Activated naive CD4-positive, alpha-beta T cell treated with anti-CD3 and anti-CD28 coated beads, Interleukin-2, amount 10 ng/mL, durations not matched to agents 7 days and 5 days (primary cell): Measurements from ENCODE around the gene TNC.

Experiments
- CTCF ChIA-PET: fragments of 350-600 bp; sonication (Branson Sonifier 250); formaldehyde crosslinking; loops from one replicate; lab custom pipeline; 2021; ENCODE audit warnings: antibody characterized with exemption; lab: Charles Lee
- DNase-seq: peaks from one replicate; pipeline ENCODE4 v3.0.0-alpha.2; 2020
- H3K27ac Mint-ChIP-seq: one replicate; pipeline ENCODE4 v1.8.0; 2021; ENCODE audit warnings: mild to moderate bottlenecking, moderate library complexity, mixed read lengths
- H3K27me3 Mint-ChIP-seq: one replicate; pipeline ENCODE4 v1.8.0; 2021; ENCODE audit warnings: mild to moderate bottlenecking, mixed read lengths
- H3K36me3 Mint-ChIP-seq: one replicate; pipeline ENCODE4 v1.8.0; 2021; ENCODE audit warnings: mixed read lengths
- H3K4me1 Mint-ChIP-seq: one replicate; pipeline ENCODE4 v1.8.0; 2021; ENCODE audit warnings: mixed read lengths
- H3K4me3 Mint-ChIP-seq: one replicate; pipeline ENCODE4 v1.8.0; 2021; ENCODE audit warnings: mild to moderate bottlenecking, moderate library complexity, mixed read lengths
- H3K9me3 Mint-ChIP-seq: one replicate; pipeline ENCODE4 v1.8.0; 2021; ENCODE audit warnings: mixed read lengths

Gene TNC

GRCh38 chr9:115014438-115014837 is 103.5 kb downstream of the TNC start:
- CTCF ChIA-PET = interaction anchor here (0.6 to 8.8 kb wide), 29 partner anchors 9 to 422 kb away, joined by 3 to 128 read pairs (median 5); partner anchors contain the start of genes TEX48, TNFSF15 and TNFSF8
- H3K4me3 Mint-ChIP-seq = no peak overlapping the region
- peaks cover 4% of the 10 kb centered on the region for H3K36me3 Mint-ChIP-seq
- no peaks in the 10 kb centered on the region for H3K9me3 Mint-ChIP-seq
- DNase-seq = no peak
- peak overlapping the region; percentile 76 for H3K27ac Mint-ChIP-seq
- H3K4me1 Mint-ChIP-seq = peaks cover 41% of the 10 kb centered on the region
- peaks cover 13% of the 10 kb centered on the region for H3K27me3 Mint-ChIP-seq

DNA sequence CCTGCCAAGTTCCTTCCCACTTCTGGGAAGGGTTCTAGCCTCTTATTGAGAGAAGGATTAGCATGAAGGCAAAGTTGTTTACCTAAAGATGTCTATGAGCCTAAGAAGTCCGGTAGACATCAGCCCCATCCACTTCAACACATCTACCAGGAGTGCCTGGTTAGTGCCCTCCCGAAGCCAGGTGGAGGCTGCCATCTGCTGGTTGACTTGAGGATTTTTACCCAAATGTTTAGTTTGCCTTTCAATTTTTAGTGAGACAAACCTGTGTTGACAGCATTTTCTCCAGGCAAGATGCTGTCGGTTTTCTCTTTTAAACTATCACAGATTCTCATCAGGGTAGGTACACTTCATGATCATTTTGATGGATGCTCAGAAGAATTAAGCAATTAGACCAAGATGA is 104.0 kb downstream of the TNC start:
- Mint-ChIP-seq H3K36me3 (peaks cover 4% of the 10 kb centered on the region), H3K4me1 (peaks cover 46% of the 10 kb centered on the region), H3K27me3 (peaks cover 13% of the 10 kb centered on the region), H3K9me3 (no peaks in the 10 kb centered on the region), H3K27ac (peak overlapping the region; percentile 76), H3K4me3 (no peak overlapping the region)
- CTCF ChIA-PET = interaction anchor here (0.6 to 8.8 kb wide), 28 partner anchors 8 to 422 kb away, joined by 3 to 128 read pairs (median 5); partner anchors contain the start of genes TEX48, TNFSF15 and TNFSF8
- DNase-seq = peak; percentile 89

- H3K4me1 Mint-ChIP-seq = peaks cover 56% of the 10 kb centered on the region
- no peak for DNase-seq
- peaks cover 4% of the 10 kb centered on the region for H3K36me3 Mint-ChIP-seq
- H3K27me3 Mint-ChIP-seq = peaks cover 13% of the 10 kb centered on the region
- CTCF ChIA-PET = interaction anchor here (0.8 to 8.8 kb wide), 12 partner anchors 59 to 335 kb away, joined by 3 to 126 read pairs (median 4); partner anchors contain the start of gene TEX48
- H3K4me3 Mint-ChIP-seq = no peak overlapping the region
- H3K9me3 Mint-ChIP-seq = no peaks in the 10 kb centered on the region
- H3K27ac Mint-ChIP-seq = peak overlapping the region; percentile 30
Observed at GRCh38 chr9:115012486-115012885, 105.5 kb downstream of the TNC start.

- Mint-ChIP-seq H3K36me3 (peaks cover 4% of the 10 kb centered on the region), H3K4me3 (no peak overlapping the region), H3K9me3 (no peaks in the 10 kb centered on the region), H3K27ac (no peak overlapping the region), H3K4me1 (peaks cover 67% of the 10 kb centered on the region), H3K27me3 (peaks cover 5% of the 10 kb centered on the region)
- DNase-seq = no peak
- CTCF ChIA-PET = interaction anchor here (0.7 to 8.8 kb wide), 8 partner anchors 65 to 336 kb away, joined by 3 to 126 read pairs (median 10); partner anchors contain the start of gene TEX48
Observed at GRCh38 chr9:115010874-115011273, 107.1 kb downstream of the TNC start.

DNA sequence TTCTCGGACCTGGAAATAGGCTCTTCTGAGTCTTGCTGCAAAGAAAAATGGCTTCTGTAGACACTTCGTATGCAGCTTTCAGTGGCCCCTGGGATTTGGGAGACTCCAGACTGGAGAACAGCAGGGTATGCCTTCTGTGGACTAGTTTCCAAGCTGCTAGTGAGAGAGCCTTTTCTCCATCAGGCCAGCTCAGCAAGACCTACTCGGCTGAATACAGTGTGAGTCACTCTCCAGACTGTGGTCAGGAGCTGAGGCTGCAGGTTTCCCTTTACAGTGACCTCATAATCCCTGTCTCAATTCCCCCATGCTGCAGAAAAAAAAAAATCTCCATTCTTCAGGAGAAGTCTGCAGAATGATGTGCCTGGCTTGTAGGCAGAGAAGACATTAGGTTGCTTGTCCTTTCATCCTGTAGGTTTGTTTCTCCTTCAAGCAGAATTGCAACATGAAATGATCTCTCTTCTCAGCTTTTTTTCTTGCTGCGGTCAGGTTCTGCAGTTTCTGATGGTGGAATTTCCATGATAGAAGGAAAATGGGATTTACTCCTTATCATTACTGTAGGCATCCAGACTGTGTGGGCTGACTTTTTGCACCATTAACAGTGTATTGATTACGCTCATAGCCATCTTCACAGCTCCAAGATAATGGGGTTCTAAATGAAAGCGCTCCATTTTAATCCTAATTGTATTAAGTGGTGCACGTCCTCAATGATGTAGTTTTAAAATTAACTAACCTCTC is 109.3 kb downstream of the TNC start:
- Mint-ChIP-seq H3K36me3 (peaks cover 4% of the 10 kb centered on the region), H3K4me1 (peaks cover 61% of the 10 kb centered on the region), H3K27me3 (no peaks in the 10 kb centered on the region), H3K4me3 (no peak overlapping the region), H3K9me3 (no peaks in the 10 kb centered on the region), H3K27ac (no peak overlapping the region)
- CTCF ChIA-PET = interaction anchor here (1.3 to 8.8 kb wide), 7 partner anchors 19 to 603 kb away, joined by 3 to 126 read pairs (median 10); partner anchors contain the start of gene TEX48
- no peak for DNase-seq

DNA sequence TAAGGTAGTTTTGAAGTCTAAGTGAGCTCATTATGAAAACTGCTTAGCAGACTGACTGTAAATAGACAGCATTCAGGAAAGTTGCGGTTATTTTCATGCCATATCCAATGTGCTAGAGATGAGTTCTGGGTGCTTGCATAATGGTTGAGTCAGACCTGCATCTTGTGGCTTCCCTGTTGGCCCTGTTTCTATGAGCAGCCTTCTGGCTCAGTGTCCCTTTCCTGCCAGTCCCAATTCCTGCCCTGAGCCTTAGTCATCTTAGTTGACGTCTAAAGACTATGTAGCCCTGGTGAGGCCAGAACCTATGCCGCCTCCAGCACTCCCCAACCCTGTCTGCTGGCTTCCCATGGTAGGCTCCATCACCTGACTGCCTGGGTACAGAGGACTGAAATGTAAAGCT is 111.3 kb downstream of the TNC start:
- H3K27ac Mint-ChIP-seq = no peak overlapping the region
- H3K27me3 Mint-ChIP-seq = no peaks in the 10 kb centered on the region
- no peak for DNase-seq
- H3K9me3 Mint-ChIP-seq = no peaks in the 10 kb centered on the region
- peaks cover 46% of the 10 kb centered on the region for H3K4me1 Mint-ChIP-seq
- no peak overlapping the region for H3K4me3 Mint-ChIP-seq
- CTCF ChIA-PET = interaction anchor here (0.8 to 2.2 kb wide), 8 partner anchors 8 to 395 kb away, joined by 3 to 16 read pairs (median 4); partner anchors contain the start of gene TEX48
- H3K36me3 Mint-ChIP-seq = peaks cover 2% of the 10 kb centered on the region

GRCh38 chr9:115005322-115005721 is 112.6 kb downstream of the TNC start:
- DNase-seq = no peak
- H3K27me3 Mint-ChIP-seq = no peaks in the 10 kb centered on the region
- peaks cover 3% of the 10 kb centered on the region for H3K36me3 Mint-ChIP-seq
- H3K9me3 Mint-ChIP-seq = no peaks in the 10 kb centered on the region
- H3K4me3 Mint-ChIP-seq = no peak overlapping the region
- H3K27ac Mint-ChIP-seq = no peak overlapping the region
- CTCF ChIA-PET = interaction anchor here (1.0 to 2.2 kb wide), 4 partner anchors 10 to 324 kb away, joined by 3 to 16 read pairs (median 8); partner anchors contain the start of gene TEX48
- peaks cover 39% of the 10 kb centered on the region for H3K4me1 Mint-ChIP-seq

- Mint-ChIP-seq H3K4me3 (no peak overlapping the region), H3K4me1 (peaks cover 34% of the 10 kb centered on the region), H3K36me3 (peaks cover 3% of the 10 kb centered on the region), H3K27ac (no peak overlapping the region), H3K27me3 (no peaks in the 10 kb centered on the region), H3K9me3 (no peaks in the 10 kb centered on the region)
- no peak for DNase-seq
- CTCF ChIA-PET = interaction anchor here (0.9 kb wide), 1 partner anchor 324 kb away, joined by 3 read pairs; no protein-coding TSS in a partner anchor
Observed at GRCh38 chr9:115004545-115004944, 113.4 kb downstream of the TNC start.

- H3K27ac Mint-ChIP-seq = no peak overlapping the region
- no peak overlapping the region for H3K4me3 Mint-ChIP-seq
- CTCF ChIA-PET = interaction anchor here (1.6 kb wide), 1 partner anchor 12 kb away, joined by 3 read pairs; no protein-coding TSS in a partner anchor
- peaks cover 3% of the 10 kb centered on the region for H3K36me3 Mint-ChIP-seq
- peaks cover 19% of the 10 kb centered on the region for H3K4me1 Mint-ChIP-seq
- H3K27me3 Mint-ChIP-seq = no peaks in the 10 kb centered on the region
- DNase-seq = no peak
- no peaks in the 10 kb centered on the region for H3K9me3 Mint-ChIP-seq
Observed at GRCh38 chr9:115002371-115003120, 115.4 kb downstream of the TNC start.

GRCh38 chr9:115000217-115000639 is 117.7 kb downstream of the TNC start:
- Mint-ChIP-seq H3K9me3 (no peaks in the 10 kb centered on the region), H3K4me3 (no peak overlapping the region), H3K27ac (no peak overlapping the region), H3K36me3 (peaks cover 3% of the 10 kb centered on the region), H3K4me1 (peaks cover 5% of the 10 kb centered on the region), H3K27me3 (no peaks in the 10 kb centered on the region)
- no peak for DNase-seq
- CTCF ChIA-PET = interaction anchor here (1.2 kb wide), 1 partner anchor 39 kb away, joined by 3 read pairs; no protein-coding TSS in a partner anchor

DNA sequence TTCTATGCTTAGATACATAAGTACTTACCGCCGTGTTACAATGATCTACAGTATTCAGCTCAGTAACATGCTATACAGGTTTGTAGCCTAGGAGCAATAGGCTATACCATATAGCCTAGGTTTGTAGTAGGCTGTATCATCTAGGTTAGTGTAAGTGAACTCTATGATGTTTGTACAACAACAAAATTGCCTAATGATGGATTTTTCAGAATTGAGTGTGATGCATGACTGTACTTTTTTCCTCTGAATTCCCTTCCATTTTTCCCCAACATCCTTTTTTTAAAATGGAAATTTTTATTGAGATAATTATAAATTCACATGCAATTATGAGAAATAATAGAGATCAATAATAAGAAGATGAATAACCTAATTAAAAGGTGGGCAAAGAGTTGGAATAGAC is 119.6 kb downstream of the TNC start:
- Mint-ChIP-seq H3K27me3 (no peaks in the 10 kb centered on the region), H3K27ac (no peak overlapping the region), H3K4me1 (peaks cover 3% of the 10 kb centered on the region), H3K9me3 (no peaks in the 10 kb centered on the region), H3K36me3 (peaks cover 3% of the 10 kb centered on the region), H3K4me3 (no peak overlapping the region)
- CTCF ChIA-PET = no interaction called here
- no peak for DNase-seq

DNA sequence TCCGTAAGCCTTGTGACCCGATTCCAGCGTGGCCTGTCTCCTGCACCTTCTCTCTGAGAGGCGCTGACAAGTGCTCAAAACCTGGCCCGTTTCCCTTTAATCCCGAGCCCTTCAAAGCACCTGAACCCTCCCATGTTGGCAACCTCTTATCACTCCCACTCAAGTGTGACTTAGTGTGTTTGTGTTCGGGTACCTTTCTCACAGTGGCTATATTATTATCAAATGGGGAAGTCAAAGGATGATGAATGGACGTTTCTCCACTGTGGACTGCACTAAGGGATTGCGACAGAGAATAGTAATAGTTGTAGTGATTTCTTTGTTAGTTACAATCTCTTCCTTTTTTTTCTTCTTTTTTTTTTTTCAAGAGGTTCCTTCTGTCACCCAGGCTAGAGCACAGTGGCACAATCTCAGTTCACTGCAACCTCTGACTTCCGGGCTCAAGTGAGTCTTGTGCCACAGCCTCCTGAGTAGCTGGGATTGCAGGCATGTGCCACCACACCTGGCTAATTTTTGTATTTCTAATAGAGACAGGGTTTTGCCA is 122.2 kb downstream of the TNC start:
- no peak overlapping the region for H3K27ac Mint-ChIP-seq
- H3K27me3 Mint-ChIP-seq = no peaks in the 10 kb centered on the region
- no peaks in the 10 kb centered on the region for H3K36me3 Mint-ChIP-seq
- DNase-seq = no peak
- CTCF ChIA-PET = no interaction called here
- H3K9me3 Mint-ChIP-seq = no peaks in the 10 kb centered on the region
- peaks cover 11% of the 10 kb centered on the region for H3K4me1 Mint-ChIP-seq
- no peak overlapping the region for H3K4me3 Mint-ChIP-seq

GRCh38 chr9:114994768-114995167 is 123.2 kb downstream of the TNC start:
- CTCF ChIA-PET = interaction anchor here (2.6 kb wide), 1 partner anchor 11 kb away, joined by 6 read pairs; no protein-coding TSS in a partner anchor
- Mint-ChIP-seq H3K36me3 (no peaks in the 10 kb centered on the region), H3K9me3 (no peaks in the 10 kb centered on the region), H3K4me1 (peaks cover 21% of the 10 kb centered on the region), H3K4me3 (no peak overlapping the region), H3K27me3 (no peaks in the 10 kb centered on the region), H3K27ac (no peak overlapping the region)
- DNase-seq = no peak

- Mint-ChIP-seq H3K27me3 (no peaks in the 10 kb centered on the region), H3K4me1 (peaks cover 45% of the 10 kb centered on the region), H3K27ac (no peak overlapping the region), H3K4me3 (no peak overlapping the region), H3K9me3 (no peaks in the 10 kb centered on the region), H3K36me3 (peaks cover 3% of the 10 kb centered on the region)
- no peak for DNase-seq
- CTCF ChIA-PET = no interaction called here
Observed at GRCh38 chr9:114991861-114992260, 126.1 kb downstream of the TNC start.
